ENCODE data around the gene SLC35G3.

The SLC35G3 gene

DNA sequence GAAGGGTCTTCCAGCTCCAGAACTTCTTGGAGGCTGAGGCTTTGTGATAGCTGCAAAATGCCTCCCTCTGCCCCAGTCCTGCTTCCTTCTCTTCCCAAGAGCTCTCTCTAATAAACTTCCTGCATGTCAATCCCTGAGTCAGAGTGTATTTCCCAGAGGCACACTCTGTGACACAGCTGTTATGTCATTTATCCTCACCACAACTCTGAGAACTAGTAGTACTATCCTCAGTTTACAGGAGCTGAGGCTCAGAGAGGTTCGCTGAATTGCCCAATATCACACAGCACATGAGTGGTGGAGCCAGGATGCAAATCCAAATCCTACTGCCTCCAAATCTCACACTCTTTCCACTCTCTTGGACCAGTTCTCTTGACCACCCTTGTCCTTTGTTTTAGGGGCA, 26.5 kb downstream of the SLC35G3 start:
- no peak overlapping the region for H3K9ac ChIP-seq (ENCODE audit: low read length)
- H3K4me3 ChIP-seq (ENCODE audit: insufficient read depth, low read length, poor library complexity, severe bottlenecking): no peak overlapping the region
- H3K27ac ChIP-seq (ENCODE audit: low read depth, low read length): no peak overlapping the region
- no peak for TF ChIP-seq CTCF (IDR thresholded peaks at IDR 0.05; ENCODE audit: insufficient read depth, low read length, poor library complexity, severe bottlenecking)
- no peak for TF ChIP-seq EZH2phosphoT487 (conservative IDR thresholded peaks at IDR 0.05; ENCODE audit: low read length)
- no peaks in the 10 kb centered on the region for H3K9me3 ChIP-seq (ENCODE audit: insufficient read depth, low read length)
- H3K36me3 ChIP-seq (ENCODE audit: low read length): no peaks in the 10 kb centered on the region
- no peaks in the 10 kb centered on the region for H3K27me3 ChIP-seq (ENCODE audit: low read length)
- H3F3A ChIP-seq (ENCODE audit: insufficient read depth): no peaks in the 10 kb centered on the region
- H3K4me2 ChIP-seq (ENCODE audit: low read depth, low read length, poor library complexity, severe bottlenecking): no peak overlapping the region
- no peaks in the 10 kb centered on the region for H4K20me1 ChIP-seq (ENCODE audit: low read depth, low read length)
- no peaks in the 10 kb centered on the region for H3K79me2 ChIP-seq (ENCODE audit: insufficient read depth, low read length)
- no peak overlapping the region for H2AFZ ChIP-seq (ENCODE audit: low read depth, low read length, severe bottlenecking)
- H3K9me2 ChIP-seq (replicated peaks; ENCODE audit: insufficient read depth, low read length): no peaks in the 10 kb centered on the region

DNA sequence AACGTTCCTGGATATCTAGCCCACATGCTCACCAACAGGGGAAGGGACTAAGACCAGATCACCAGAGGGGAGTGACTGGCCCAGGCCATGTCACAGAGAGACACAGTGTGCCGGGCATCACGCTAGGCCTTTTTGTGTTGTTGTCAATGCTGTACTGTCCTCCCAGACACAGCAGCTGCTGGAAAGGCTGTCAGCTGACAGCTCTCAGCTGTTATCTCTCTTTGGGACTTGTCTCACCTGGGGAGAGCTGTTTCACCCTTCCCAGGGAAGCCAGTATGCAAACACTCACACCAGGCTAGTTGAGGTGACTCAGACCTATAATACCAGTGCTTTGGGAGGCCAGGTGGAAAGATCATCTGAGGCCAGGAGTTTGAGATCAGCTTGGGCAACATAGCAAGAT, 27.1 kb downstream of the SLC35G3 start:
- Histone ChIP-seq H3K9me3 (ENCODE audit: insufficient read depth, low read length) (no peaks in the 10 kb centered on the region), H3K27ac (ENCODE audit: low read depth, low read length) (no peak overlapping the region), H3K9ac (ENCODE audit: low read length) (no peak overlapping the region), H3K9me2 (replicated peaks; ENCODE audit: insufficient read depth, low read length) (no peaks in the 10 kb centered on the region), H2AFZ (ENCODE audit: low read depth, low read length, severe bottlenecking) (no peak overlapping the region), H3K36me3 (ENCODE audit: low read length) (no peaks in the 10 kb centered on the region), H3K27me3 (ENCODE audit: low read length) (no peaks in the 10 kb centered on the region), H3F3A (ENCODE audit: insufficient read depth) (no peaks in the 10 kb centered on the region), H3K79me2 (ENCODE audit: insufficient read depth, low read length) (no peaks in the 10 kb centered on the region), H3K4me3 (ENCODE audit: insufficient read depth, low read length, poor library complexity, severe bottlenecking) (no peak overlapping the region), H4K20me1 (ENCODE audit: low read depth, low read length) (no peaks in the 10 kb centered on the region), H3K4me2 (ENCODE audit: low read depth, low read length, poor library complexity, severe bottlenecking) (no peak overlapping the region)
- TF ChIP-seq CTCF (IDR thresholded peaks at IDR 0.05; ENCODE audit: insufficient read depth, low read length, poor library complexity, severe bottlenecking): no peak

- Histone ChIP-seq H3K36me3 (ENCODE audit: low read length) (no peaks in the 10 kb centered on the region), H2AFZ (ENCODE audit: low read depth, low read length, severe bottlenecking) (no peak overlapping the region), H3K9me2 (replicated peaks; ENCODE audit: insufficient read depth, low read length) (no peaks in the 10 kb centered on the region), H3K79me2 (ENCODE audit: insufficient read depth, low read length) (no peaks in the 10 kb centered on the region), H3K27me3 (ENCODE audit: low read length) (no peaks in the 10 kb centered on the region), H3K27ac (ENCODE audit: low read depth, low read length) (no peak overlapping the region), H4K20me1 (ENCODE audit: low read depth, low read length) (no peaks in the 10 kb centered on the region), H3K4me3 (ENCODE audit: insufficient read depth, low read length, poor library complexity, severe bottlenecking) (no peak overlapping the region), H3K9me3 (ENCODE audit: insufficient read depth, low read length) (no peaks in the 10 kb centered on the region), H3K9ac (ENCODE audit: low read length) (no peak overlapping the region), H3F3A (ENCODE audit: insufficient read depth) (no peaks in the 10 kb centered on the region), H3K4me2 (ENCODE audit: low read depth, low read length, poor library complexity, severe bottlenecking) (no peak overlapping the region)
- no peak for TF ChIP-seq EZH2phosphoT487 (conservative IDR thresholded peaks at IDR 0.05; ENCODE audit: low read length)
- no peak for TF ChIP-seq CTCF (IDR thresholded peaks at IDR 0.05; ENCODE audit: insufficient read depth, low read length, poor library complexity, severe bottlenecking)
Measured at GRCh38 chr17:35166526-35166925, 27.7 kb downstream of the SLC35G3 start.

DNA sequence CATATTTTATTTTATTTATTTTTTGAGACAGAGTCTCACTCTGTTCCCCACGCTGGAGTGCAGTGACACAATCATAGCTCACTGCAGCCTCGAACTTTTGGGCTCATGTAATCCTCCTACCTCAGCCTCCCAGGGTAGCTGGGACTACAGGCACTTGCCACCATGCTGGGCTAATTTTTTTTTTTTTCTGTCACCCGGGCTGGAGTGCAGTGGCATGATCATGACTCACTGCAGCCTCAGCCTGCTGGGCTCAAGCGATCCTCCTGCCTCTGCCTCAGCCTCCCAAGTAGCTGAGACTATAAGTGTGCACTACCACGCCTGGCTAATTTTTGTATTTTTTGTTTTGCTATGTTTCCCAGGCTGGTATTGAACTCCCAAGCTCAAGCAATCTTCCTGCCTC, 29.5 kb downstream of the SLC35G3 start:
- Histone ChIP-seq H3F3A (ENCODE audit: insufficient read depth) (no peaks in the 10 kb centered on the region), H3K27me3 (ENCODE audit: low read length) (no peaks in the 10 kb centered on the region), H3K36me3 (ENCODE audit: low read length) (no peaks in the 10 kb centered on the region), H3K9ac (ENCODE audit: low read length) (no peak overlapping the region), H3K9me3 (ENCODE audit: insufficient read depth, low read length) (no peaks in the 10 kb centered on the region), H3K79me2 (ENCODE audit: insufficient read depth, low read length) (no peaks in the 10 kb centered on the region), H3K9me2 (replicated peaks; ENCODE audit: insufficient read depth, low read length) (no peaks in the 10 kb centered on the region), H3K4me3 (ENCODE audit: insufficient read depth, low read length, poor library complexity, severe bottlenecking) (no peak overlapping the region), H3K27ac (ENCODE audit: low read depth, low read length) (no peak overlapping the region), H2AFZ (ENCODE audit: low read depth, low read length, severe bottlenecking) (no peak overlapping the region), H3K4me2 (ENCODE audit: low read depth, low read length, poor library complexity, severe bottlenecking) (no peak overlapping the region), H4K20me1 (ENCODE audit: low read depth, low read length) (no peaks in the 10 kb centered on the region)
- no peak for TF ChIP-seq EZH2phosphoT487 (conservative IDR thresholded peaks at IDR 0.05; ENCODE audit: low read length)
- TF ChIP-seq CTCF (IDR thresholded peaks at IDR 0.05; ENCODE audit: insufficient read depth, low read length, poor library complexity, severe bottlenecking): no peak
